HG03342 (cell line): ENCODE measurements around the gene SYNDIG1.

Experiments
- ATAC-seq: cut with Tn5 transposase; IDR thresholded peaks from one replicate; pipeline ENCODE4 v1.9.1; 2021; ENCODE audit warnings: mild to moderate bottlenecking, moderate library complexity; ENCODE audit not compliant: unreplicated experiment

SYNDIG1 gene

GRCh38 chr20:24583169-24583792 is 113.9 kb downstream of the SYNDIG1 start:
- ATAC-seq = no peak

DNA sequence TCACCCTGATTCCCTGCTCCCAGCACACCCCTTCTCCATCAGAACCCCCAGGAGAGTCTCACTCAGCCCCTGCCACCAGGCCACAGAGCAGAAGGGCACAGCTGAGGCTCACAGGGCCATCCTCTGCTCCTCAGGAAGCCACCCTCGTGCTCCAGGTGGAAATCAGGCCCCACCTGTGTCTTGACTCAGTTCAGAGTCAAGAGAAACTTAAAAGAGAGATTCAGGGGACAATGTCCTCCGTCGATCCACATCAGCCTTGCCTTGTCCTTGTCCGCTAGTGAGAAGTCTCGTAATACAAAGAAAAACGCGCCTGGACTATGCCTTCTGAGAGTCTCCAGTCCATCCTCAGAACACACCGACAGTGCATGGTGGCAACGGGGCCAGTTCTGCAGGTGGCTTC is 114.6 kb downstream of the SYNDIG1 start:
- ATAC-seq = no peak

- ATAC-seq = no peak
These were observed 115.3 kb downstream of the SYNDIG1 start for GRCh38 chr20:24584538-24585356.

DNA sequence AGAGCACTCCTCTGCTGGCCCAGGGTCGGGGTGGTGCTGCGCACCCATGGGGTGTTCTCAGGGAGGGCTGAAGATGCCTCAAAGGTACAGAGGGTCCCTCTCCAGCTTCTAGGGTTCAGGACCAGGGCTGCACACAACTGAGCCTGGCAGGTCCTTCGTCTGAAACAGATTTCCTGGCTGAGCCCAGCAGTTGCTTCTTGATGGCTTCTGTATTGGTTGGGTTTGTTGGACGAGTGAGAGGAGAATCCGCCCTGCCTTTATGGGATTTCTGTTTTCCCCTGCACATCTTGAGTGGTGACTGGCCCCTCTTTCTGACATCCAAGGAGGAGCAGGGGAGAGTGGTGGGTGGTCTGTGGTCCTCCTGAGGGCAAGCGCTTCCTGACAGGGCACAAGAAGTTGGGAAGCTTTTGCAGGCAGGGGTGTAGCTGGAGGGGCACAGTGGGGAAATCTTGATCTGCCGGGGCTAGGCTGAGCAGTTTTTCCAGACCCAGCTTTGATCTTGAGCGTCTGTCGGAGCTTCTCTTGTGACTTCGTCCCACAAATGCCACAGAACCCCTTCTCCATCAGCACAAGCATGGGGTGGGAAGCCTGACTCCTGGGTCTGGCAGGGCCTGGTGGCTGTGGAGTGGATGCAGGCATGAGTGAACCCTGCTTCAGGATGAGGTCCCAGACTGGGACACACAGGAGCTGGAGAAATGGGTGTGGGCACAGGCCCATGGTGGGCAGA is 116.5 kb downstream of the SYNDIG1 start:
- ATAC-seq = no peak

- ATAC-seq = no peak
These were observed 117.1 kb downstream of the SYNDIG1 start for GRCh38 chr20:24586523-24586840.

DNA sequence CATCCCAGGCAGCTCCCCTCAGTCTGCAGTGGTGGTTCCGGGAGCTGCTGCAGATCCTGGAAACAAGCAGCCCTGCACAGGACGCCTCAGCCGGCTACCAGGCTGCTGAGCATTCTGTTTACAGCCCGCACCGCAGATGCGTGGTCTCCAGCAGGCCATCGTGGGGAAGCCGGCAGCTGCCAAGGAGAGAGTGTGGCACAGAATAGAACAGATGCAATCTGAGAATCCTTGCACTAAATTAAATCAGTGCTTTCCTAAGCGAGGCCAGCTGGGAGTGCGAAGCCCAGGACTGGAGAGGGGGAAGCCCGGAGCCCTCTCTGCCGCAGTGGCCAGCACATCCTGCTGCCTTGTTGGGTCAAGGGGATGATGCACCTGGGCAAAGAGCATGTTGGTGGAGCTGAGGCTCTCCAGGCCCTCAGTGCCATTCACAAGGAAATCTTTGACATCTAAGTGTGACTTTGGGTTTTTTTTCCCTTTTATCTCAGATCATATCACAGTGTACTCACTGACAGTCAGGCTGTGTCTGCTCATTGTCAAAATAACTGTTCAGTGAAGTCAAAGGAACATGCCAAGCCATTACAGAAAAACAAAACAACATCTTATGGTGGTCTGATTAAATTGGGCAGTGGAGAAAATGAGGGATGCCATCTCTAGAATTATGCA is 118.1 kb downstream of the SYNDIG1 start:
- ATAC-seq = no peak

DNA sequence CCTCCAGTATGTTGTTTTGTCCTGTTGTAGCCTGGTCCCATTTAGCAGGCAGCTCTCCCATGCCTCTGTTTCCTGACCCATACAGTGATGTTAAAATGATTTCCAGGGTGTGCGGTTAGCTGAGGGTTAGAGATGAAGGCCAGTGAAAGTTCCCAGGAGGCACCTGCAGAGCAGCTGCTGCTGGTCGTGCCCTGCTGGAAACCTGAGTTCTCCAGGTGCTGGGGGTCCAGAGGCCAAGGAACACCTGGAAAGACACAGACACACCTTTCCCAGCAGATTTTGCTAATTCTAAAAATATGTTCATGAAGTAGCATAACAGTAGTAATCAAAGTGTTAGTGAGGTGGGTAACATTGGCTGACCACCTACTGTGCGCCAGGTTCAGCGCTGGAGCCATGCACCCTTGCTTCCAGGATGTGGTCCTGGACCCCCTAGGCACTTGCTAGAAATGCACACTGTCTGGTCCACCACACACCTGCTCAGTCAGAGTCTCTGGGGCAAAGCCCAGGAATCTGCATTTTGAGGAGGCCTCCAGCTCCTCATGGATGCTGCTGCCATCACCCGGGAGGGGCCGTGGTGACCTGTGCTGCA is 118.7 kb downstream of the SYNDIG1 start:
- ATAC-seq = no peak

DNA sequence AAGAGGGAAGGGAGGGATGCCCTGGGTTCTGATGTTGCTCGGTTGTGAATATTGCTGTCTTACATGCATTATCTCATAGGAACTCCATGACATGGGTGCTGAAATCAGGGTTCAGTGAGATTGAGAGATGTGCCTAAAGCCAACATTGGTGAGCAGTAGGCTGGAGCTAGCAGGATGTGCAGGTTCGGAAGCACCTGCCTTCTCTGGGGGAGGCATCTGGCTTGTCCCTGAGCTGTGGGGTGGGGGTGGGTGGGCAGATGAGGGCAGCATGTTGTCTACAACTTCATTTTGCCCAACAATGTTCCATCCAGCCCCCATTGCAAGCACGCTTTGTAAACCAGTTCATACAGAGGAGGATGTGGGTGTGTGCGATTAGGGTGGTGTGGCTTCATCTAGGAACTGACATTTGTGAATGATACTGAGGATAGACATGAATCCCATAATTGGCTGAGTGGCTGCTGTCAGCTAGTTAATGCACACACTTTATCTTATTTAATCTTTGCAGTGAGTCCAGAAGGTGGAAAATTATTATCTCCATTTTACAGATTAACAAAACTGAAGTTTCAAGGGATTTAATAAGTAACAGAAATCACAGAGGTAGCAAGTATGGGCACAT is 119.4 kb downstream of the SYNDIG1 start:
- ATAC-seq = no peak

DNA sequence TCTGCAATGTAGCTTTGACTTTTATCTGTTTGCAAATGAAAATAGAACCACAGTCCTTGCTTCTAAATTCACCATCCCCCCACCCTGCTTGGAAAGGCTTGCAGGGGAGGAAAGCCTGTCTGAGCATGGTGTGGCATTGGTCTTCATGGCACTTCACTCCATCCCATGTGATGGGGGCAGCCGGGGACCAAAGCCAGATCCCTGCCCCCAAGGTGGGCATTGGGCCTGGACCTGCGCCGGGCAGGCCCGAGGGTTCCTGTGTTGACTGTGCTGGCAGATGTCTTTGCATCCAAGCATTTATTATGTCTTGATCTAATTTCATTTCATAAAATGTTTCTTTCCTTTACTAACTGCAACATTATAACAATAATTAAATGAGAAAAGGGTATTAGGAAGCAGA is 120.0 kb downstream of the SYNDIG1 start:
- no peak for ATAC-seq

DNA sequence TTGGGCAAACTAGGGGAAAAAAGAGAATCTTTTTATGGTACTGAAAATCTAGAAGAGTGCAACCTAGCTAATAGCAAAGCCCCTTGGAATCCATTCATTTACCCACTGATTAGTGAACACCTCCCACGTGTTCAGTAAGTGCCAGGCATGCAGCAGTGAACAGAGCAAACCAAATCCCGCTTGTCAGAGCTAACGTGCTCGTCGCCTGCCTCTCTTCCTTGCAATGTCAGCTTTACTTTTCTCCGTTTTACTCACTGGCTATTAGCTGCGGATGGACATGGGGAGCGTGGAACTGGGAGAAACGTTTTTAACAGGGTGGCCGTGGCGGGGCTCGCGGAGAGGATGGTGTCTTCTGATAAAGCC is 120.4 kb downstream of the SYNDIG1 start:
- no peak for ATAC-seq

- ATAC-seq = no peak
These were observed 121.0 kb downstream of the SYNDIG1 start for GRCh38 chr20:24590178-24590982.

DNA sequence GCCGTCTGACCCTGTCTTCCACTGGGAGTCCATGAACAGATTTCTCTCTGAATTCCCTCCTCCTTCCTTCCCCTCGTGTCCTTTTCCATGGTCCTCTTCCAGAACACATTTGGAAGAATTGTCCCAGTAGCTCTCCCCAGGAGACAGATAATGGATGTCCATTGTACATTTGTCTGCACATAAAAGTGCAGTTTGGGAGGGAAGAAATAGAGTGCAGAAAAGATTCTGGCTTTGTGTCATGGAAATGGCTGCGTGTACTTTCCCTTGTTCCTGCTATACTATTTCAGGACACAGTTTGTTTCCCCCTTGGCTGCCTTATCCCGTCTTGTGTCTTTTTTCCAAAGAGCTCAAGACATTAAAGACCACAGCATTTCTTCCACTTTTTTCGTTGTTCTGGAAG is 127.6 kb downstream of the SYNDIG1 start:
- ATAC-seq = no peak

GRCh38 chr20:24598346-24598745 is 128.9 kb downstream of the SYNDIG1 start:
- no peak for ATAC-seq

DNA sequence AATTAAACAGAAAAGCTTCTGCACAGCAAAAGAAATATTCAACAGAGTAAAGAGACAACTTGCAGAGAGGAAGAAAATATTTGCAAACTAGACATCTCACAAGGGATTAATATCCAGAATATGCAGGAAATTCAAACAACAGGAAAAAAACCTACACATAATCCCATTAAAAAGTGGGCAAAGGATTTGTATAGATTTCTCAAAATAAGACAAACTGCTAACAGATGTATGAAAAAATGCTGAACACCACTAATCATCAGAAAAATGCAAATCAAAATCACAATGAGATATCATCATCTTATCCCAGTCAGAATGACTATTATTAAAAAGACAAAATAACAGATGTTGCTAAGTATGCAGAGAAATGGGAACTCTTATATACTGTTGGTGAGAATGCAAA is 129.6 kb downstream of the SYNDIG1 start:
- no peak for ATAC-seq

DNA sequence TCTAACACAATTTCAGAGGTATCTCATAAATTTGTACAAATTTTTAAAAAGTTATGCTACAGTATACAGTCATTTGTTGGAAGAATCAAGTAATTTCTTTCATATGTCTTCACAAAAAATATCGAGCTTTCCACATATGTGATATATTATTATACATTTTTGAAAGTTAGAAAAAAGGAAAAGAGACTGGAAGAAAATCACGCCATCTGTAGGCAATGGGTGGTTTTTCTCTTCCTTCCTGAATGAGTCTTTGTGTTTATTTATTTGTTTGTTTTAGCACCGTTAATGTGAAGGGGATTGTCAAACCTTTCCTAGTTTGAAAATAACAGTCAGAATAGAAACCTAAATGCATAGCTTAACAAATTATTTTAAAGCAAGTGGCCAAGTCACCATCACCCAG is 130.6 kb downstream of the SYNDIG1 start:
- ATAC-seq = no peak

GRCh38 chr20:24603454-24603853 is 134.0 kb downstream of the SYNDIG1 start:
- ATAC-seq = no peak

DNA sequence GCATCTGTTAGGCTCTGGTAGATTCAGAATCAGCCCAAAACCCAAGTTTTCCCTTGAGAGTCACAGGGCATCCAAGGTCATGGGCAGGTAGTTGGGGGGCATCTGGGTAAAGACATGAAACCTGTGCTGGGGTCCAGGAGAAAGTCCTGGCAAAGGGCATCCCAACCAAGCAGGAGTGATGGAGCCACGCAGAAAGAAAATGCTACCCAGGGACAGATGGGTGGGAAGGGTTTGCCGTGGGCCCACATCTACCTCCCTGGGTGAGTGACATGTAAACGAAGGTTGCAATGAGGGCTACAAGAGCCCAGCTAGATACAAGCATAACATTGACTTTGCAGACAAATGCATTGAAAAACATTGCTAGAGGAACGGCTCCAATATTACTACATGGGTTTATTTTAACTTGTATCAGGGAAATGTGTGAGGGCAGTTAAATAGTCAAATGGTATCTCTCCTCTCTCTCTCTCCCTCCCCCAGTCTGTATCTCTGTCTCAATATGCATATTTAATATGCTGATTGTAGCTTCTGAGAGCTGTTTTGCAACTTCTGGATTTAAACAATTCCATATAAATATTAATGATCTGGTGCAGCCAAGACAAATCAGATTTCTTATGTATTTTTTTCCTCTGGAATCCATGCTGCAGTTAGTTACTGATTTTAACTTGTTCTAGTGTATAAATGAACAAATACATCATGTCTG is 135.7 kb downstream of the SYNDIG1 start:
- ATAC-seq = no peak

DNA sequence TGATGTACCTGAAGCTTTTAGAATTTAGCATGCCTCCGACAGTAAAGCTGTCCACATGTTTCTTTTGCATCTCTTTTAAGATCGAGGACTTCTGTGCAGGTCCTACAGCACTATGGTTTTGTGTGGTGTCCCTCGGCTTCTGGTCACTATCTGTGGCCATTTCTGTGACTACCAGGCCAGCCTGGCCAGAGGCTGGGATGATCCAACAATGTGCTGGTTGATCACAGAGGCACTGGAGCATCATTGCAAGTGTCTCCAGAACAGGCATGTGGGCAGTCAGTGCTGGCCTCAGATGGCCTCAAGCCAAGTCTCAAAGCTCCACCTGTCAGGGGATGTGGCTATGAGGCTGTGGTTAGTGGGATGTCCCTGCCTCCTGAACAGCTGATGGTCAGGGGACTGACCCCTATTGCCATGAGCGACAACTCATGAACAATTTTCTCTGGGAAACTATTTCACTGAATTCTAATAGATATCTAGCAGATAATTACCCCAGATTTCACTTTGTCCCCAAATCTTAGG is 136.6 kb downstream of the SYNDIG1 start:
- ATAC-seq = no peak

DNA sequence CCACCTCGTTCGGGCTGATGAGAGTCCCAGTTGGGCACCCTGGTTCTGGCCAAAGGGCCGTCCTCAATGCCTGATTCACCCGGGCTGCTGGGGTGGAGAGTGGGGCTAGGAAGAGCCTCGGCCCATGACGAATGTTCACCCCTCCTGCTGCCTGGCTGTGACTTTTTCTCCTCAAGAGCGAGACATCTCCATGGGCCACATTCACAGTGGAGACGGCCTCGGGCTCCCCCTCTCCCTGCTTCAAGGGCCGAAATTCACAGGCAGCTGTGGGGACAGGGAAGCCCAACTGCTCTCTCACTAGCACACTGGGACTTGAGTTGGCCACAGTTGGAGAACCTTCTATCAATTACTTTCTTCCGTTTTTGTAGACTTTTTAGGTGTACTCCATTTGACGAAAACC is 138.0 kb downstream of the SYNDIG1 start:
- no peak for ATAC-seq
